Endothelial cell of umbilical vein (primary cell): Measurements from ENCODE around the gene INSIG2. TPM values are rescaled to one million over a fixed set of nuclear protein-coding genes. Genes with fewer than 3 reads are reported as not detected.
A peak's percentile ranks its signal among the peaks of the same experiment; 100 is the strongest.

Experiments
- BruUV-seq: library from RNA; stranded (reverse); fragments of 400-500 nt; replicated peaks from 2 replicates; lab custom pipeline; 2021; lab: Mats Ljungman, UMichigan
- CTCF ChIA-PET: fragments of 300-600, 350-600 bp; sonication (Branson Sonifier 250); formaldehyde crosslinking; loops from one replicate; lab custom pipeline; 2021; ENCODE audit warnings: antibody characterized with exemption, inconsistent platforms; lab: Charles Lee
- POLR2A ChIA-PET: fragments of 300-600, 350-600 bp; sonication (Branson Sonifier 250); formaldehyde crosslinking; loops from one replicate; lab custom pipeline; 2021; ENCODE audit warnings: antibody characterized with exemption, inconsistent platforms; lab: Charles Lee
- DNase-seq: peaks from one replicate; pipeline ENCODE4 v3.0.0-alpha.2; 2011; ENCODE audit warnings: low read depth, low spot score
- FAIRE-seq: peaks from 2 replicates; lab custom pipeline; 2011; peaks lifted over from hg19 to GRCh38; lab: Jason Lieb, UNC
- H2AFZ ChIP-seq: 2 replicates; pipeline ENCODE4 v1.6.0; 2012; ENCODE audit warnings: low read depth, low read length, control low read depth, inconsistent platforms
- H3K27ac ChIP-seq: 2 replicates; pipeline ENCODE4 v1.5.1; 2011; ENCODE audit warnings: low read depth, mild to moderate bottlenecking, control low read depth, low read length, moderate library complexity; ENCODE audit not compliant: insufficient read depth
- H3K27me3 ChIP-seq, 2 experiments: 2 replicates each; pipeline versions ENCODE4 v1.6.0 to v1.6.1; 2011; ENCODE audit warnings: low read length in 2 of 2, mixed read lengths in 1 of 2; ENCODE audit not compliant: control insufficient read depth in 2 of 2, insufficient read depth in 2 of 2
- H3K36me3 ChIP-seq, 2 experiments: 2 replicates in 1 of 2; 3 replicates in 1 of 2; pipeline ENCODE4 v1.5.1; 2011; ENCODE audit warnings: low read length in 2 of 2, mild to moderate bottlenecking in 1 of 2, moderate library complexity in 1 of 2; ENCODE audit not compliant: control insufficient read depth in 2 of 2, insufficient read depth in 2 of 2; ENCODE audit errors: extremely low read depth in 1 of 2
- H3K4me1 ChIP-seq: 3 replicates; pipeline ENCODE4 v1.5.1; 2011; ENCODE audit warnings: mild to moderate bottlenecking, low read length; ENCODE audit not compliant: control insufficient read depth, insufficient read depth; ENCODE audit errors: extremely low read depth
- H3K4me2 ChIP-seq: 2 replicates; pipeline ENCODE4 v1.6.1; 2011; ENCODE audit warnings: low read length, control low read depth, mixed read lengths; ENCODE audit not compliant: insufficient read depth
- H3K4me3 ChIP-seq, 3 experiments: fragments of 200-600 bp in 1 of 3; sonication (generic), shearing (Covaris generic) in 1 of 3; replicated peaks in 1 of 3; 2 replicates each; pipeline ENCODE4 v1.5.1; 2011 to 2016; ENCODE audit warnings: control low read depth in 3 of 3, low read length in 3 of 3, mild to moderate bottlenecking in 2 of 3, inconsistent platforms in 1 of 3, low read depth in 1 of 3, moderate library complexity in 1 of 3; ENCODE audit not compliant: insufficient read depth in 1 of 3
- H3K79me2 ChIP-seq: 2 replicates; pipeline ENCODE4 v1.6.0; 2012; ENCODE audit warnings: low read length, inconsistent platforms; ENCODE audit not compliant: control insufficient read depth, insufficient read depth
- H3K9ac ChIP-seq: replicated peaks from 2 replicates; pipeline ENCODE3; 2011; ENCODE audit warnings: low read length, control low read depth; ENCODE audit not compliant: insufficient read depth; ENCODE audit errors: extremely low read depth
- H3K9me1 ChIP-seq: replicated peaks from 3 replicates; pipeline ENCODE4 v1.6.0; 2011; ENCODE audit warnings: mild to moderate bottlenecking, low read length; ENCODE audit not compliant: control insufficient read depth, insufficient read depth; ENCODE audit errors: extremely low read depth
- H3K9me3 ChIP-seq: replicated peaks from 2 replicates; pipeline ENCODE4 v1.5.1; 2012; ENCODE audit warnings: low read length, inconsistent platforms; ENCODE audit not compliant: control insufficient read depth, insufficient read depth
- H4K20me1 ChIP-seq: replicated peaks from 2 replicates; pipeline ENCODE3; 2011; ENCODE audit warnings: mild to moderate bottlenecking, low read length; ENCODE audit not compliant: control insufficient read depth, insufficient read depth; ENCODE audit errors: extremely low read depth
- CTCF ChIP-seq, 2 donors: IDR thresholded peaks; 1 replicate in 1 of 2; 2 replicates in 1 of 2; pipeline ENCODE4 v1.5.1; 2011; ENCODE audit warnings: low read length in 2 of 2, mild to moderate bottlenecking in 2 of 2, moderate library complexity in 2 of 2, control low read depth in 1 of 2, inconsistent platforms in 1 of 2, low read depth in 1 of 2; ENCODE audit not compliant: insufficient read depth in 1 of 2; ENCODE audit errors: extremely low read depth in 1 of 2
- EZH2 ChIP-seq: IDR thresholded peaks from 2 replicates; pipeline ENCODE4 v1.6.1; 2012; ENCODE audit warnings: borderline replicate concordance, low read depth, mild to moderate bottlenecking, moderate library complexity, low read length, inconsistent platforms; ENCODE audit not compliant: severe bottlenecking
- FOS ChIP-seq: IDR thresholded peaks from 2 replicates; pipeline ENCODE4 v1.6.1; 2011; ENCODE audit warnings: mild to moderate bottlenecking, low read length, moderate library complexity, borderline replicate concordance; ENCODE audit not compliant: insufficient read depth
- GATA2 ChIP-seq: IDR thresholded peaks from 2 replicates; pipeline ENCODE4 v1.7.0; 2011; ENCODE audit warnings: low read depth, mild to moderate bottlenecking, moderate library complexity, mixed read lengths, low read length; ENCODE audit not compliant: insufficient read length, insufficient read depth
- JUN ChIP-seq: IDR thresholded peaks from 2 replicates; pipeline ENCODE4 v1.6.1; 2011; ENCODE audit warnings: borderline replicate concordance, low read depth; ENCODE audit not compliant: insufficient read length, insufficient read depth
- MAX ChIP-seq: IDR thresholded peaks from 2 replicates; pipeline ENCODE4 v1.6.1; 2011; ENCODE audit not compliant: insufficient read depth, insufficient read length
- MYC ChIP-seq: IDR thresholded peaks from one replicate; pipeline ENCODE4 v1.6.1; 2011; ENCODE audit warnings: mild to moderate bottlenecking, low read depth, low read length
- POLR2A ChIP-seq: IDR thresholded peaks from 2 replicates; pipeline ENCODE4 v1.6.1; 2012; ENCODE audit warnings: low read depth, mild to moderate bottlenecking, control low read depth, low read length
- POLR2AphosphoS5 ChIP-seq: IDR thresholded peaks from 2 replicates; pipeline ENCODE4 v1.6.1; 2012; ENCODE audit warnings: low read depth, mild to moderate bottlenecking, control low read depth, low read length, moderate library complexity; ENCODE audit not compliant: insufficient read depth
- dilution Hi-C: fragments of 300-500 bp; cut with MboI; formaldehyde crosslinking; loops from one replicate; pipeline ENCODE4 v1.15.0; 2019; ENCODE audit warnings: low sequenced_read_pairs; ENCODE audit not compliant: extremely low pct_ligation_motif_present
- intact Hi-C: fragments of 100-400 bp; cut with micrococcal nuclease; formaldehyde crosslinking; loops from one replicate; pipeline ENCODE4 v1.10.0; 2022
- polyA plus RNA-seq, 4 experiments: library from polyadenylated mRNA; depleted of rRNA in 3 of 4; stranded (reverse) in 3 of 4; unstranded in 1 of 4; fragments of >200 nt; gene quantifications; 2 replicates each; pipeline versions ENCODE4 v1.2.1 to v1.2.3, GENCODE V29; 2011 to 2012; ENCODE audit warnings: missing spikeins in 1 of 4
- total RNA-seq: library from RNA; stranded (reverse); gene quantifications from 2 replicates; pipeline ENCODE4 v1.2.3, GENCODE V29; 2021

The INSIG2 gene
- total and polyA plus RNA-seq, 2 donors (not counting 3 experiments of a cell fraction or from before 2014, with no cell fraction given), result 24.1 to 26.9 TPM

GRCh38 chr2:118102433-118103082, 14.3 kb downstream of the INSIG2 start:
- H3K4me3 ChIP-seq, result no peak overlapping the region
- no peaks in the 10 kb centered on the region for H3K4me1 ChIP-seq
- H3K36me3 ChIP-seq, result peaks cover 2 to 12% of the 10 kb centered on the region in 2 experiments
- ChIA-PET POLR2A (interaction anchor here (0.6 kb wide), 1 partner anchor 8 kb away, joined by 4 read pairs; no protein-coding TSS in a partner anchor), CTCF (interaction anchor here (1.1 kb wide), 1 partner anchor 56 kb away, joined by 3 read pairs; no protein-coding TSS in a partner anchor)
- H3K27me3 ChIP-seq, result no peaks in the 10 kb centered on the region
- dilution Hi-C loops, result no loop called here
- no peak overlapping the region for H2AFZ ChIP-seq
- DNase-seq, result no peak
- H3K9me3 ChIP-seq, result no peaks in the 10 kb centered on the region
- no peak overlapping the region for H3K4me2 ChIP-seq
- H3K27ac ChIP-seq, result no peak overlapping the region
- BruUV-seq, result no TSS peak
- H3K9me1 ChIP-seq, result no peaks in the 10 kb centered on the region
- peaks cover 2% of the 10 kb centered on the region for H4K20me1 ChIP-seq
- H3K79me2 ChIP-seq, result peaks cover 20% of the 10 kb centered on the region
- TF ChIP-seq FOS (peak; percentile 76), CTCF (IDR thresholded peaks at IDR 0.05; ENCODE audit: extremely low read depth in 1 of 2, insufficient read depth in 1 of 2, low read depth in 1 of 2, low read length in 2 of 2) (no peak), EZH2 (no peak), MYC (no peak), MAX (no peak), POLR2AphosphoS5 (no peak), JUN (peak; percentile 19), GATA2 (no peak), POLR2A (no peak)
- intact Hi-C loops, result loop anchor here (1.0 kb wide), 1 partner anchor 10 kb away; no protein-coding TSS in a partner anchor
- H3K9ac ChIP-seq, result no peak overlapping the region
- peak; percentile 62 for FAIRE-seq
